ENCODE results near the gene MMP20. TPM values are rescaled to one million over a fixed set of nuclear protein-coding genes. Genes with fewer than 3 reads are reported as not detected.

MMP20 gene
- total RNA-seq, 2 donors from 2014 or later: not detected

GRCh38 chr11:102544594-102544993 is 80.5 kb downstream of the MMP20 start:
- no peak for TF ChIP-seq POLR2AphosphoS5 (IDR thresholded peaks at IDR 0.05)
- TF ChIP-seq CTCF (IDR thresholded peaks at IDR 0.05): no peak
- no peak for TF ChIP-seq POLR2A (IDR thresholded peaks at IDR 0.05)
- no peak overlapping the region for H3K27ac ChIP-seq
- intact Hi-C loops (cut with DNase I): no loop called here

DNA sequence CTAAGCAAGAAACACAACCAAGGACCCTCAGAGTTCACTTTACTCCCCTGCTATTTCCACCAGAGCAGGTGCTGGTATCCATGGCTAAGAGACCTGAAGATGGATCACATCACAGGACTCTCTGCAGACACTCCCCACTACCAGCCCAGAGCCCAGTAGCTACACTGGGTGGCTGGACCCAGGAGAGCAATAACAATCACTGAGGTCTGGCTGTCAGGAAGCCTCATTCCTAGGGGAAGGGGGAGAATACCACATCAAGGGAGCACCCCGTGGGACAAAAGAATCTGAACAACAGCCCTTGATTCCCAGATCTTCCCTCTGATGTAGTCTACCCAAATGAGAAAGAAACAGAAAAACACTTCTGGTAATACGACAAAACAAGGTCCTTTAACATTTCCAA is 85.6 kb downstream of the MMP20 start:
- no peak for DNase-seq (ENCODE audit: low spot score)
- Histone ChIP-seq H3K9me3 (no peaks in the 10 kb centered on the region), H3K4me1 (replicated peaks) (no peaks in the 10 kb centered on the region), H3K36me3 (no peaks in the 10 kb centered on the region), H3K27ac (no peak overlapping the region), H3K27me3 (replicated peaks; ENCODE audit: insufficient read depth) (peaks cover 2% of the 10 kb centered on the region), H3K4me3 (no peak overlapping the region)
- intact Hi-C loops (cut with DNase I): no loop called here
- 81% methylated on average over 2 of the region's 2 CpGs for WGBS
- TF ChIP-seq CTCF (IDR thresholded peaks at IDR 0.05) (no peak), POLR2AphosphoS5 (IDR thresholded peaks at IDR 0.05) (no peak), POLR2A (IDR thresholded peaks at IDR 0.05) (no peak)

More at GRCh38 chr11:102544594-102544993, 80.5 kb downstream of the MMP20 start:
- DNase-seq (ENCODE audit: low spot score): no peak
- H3K27me3 ChIP-seq (replicated peaks; ENCODE audit: insufficient read depth): no peaks in the 10 kb centered on the region
- WGBS: 91% methylated on average over 1 of the region's 1 CpG
- no peaks in the 10 kb centered on the region for H3K36me3 ChIP-seq
- H3K4me1 ChIP-seq (replicated peaks): no peaks in the 10 kb centered on the region
- H3K9me3 ChIP-seq: no peaks in the 10 kb centered on the region
- H3K4me3 ChIP-seq: no peak overlapping the region

DNA sequence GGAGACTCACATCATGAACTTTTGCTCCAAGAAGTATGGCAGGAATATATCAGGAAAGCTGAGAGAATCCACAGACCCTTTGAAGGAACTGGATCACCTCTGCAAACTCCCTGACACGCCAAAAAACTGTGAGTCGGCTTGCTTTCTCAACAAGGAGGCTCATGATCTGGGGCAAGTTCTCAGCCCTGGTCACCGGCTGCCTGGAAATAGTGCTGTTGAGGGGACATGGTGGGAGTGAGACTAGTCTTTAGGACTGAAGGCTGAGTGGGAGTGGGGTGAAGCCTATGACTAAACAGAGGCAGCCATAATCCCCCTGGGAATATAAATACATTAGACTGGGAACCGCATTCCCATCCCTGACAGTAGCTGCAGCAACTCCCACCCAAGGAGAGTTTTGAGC is 86.2 kb downstream of the MMP20 start:
- intact Hi-C loops (cut with DNase I): no loop called here
- TF ChIP-seq POLR2A (IDR thresholded peaks at IDR 0.05): no peak
- TF ChIP-seq POLR2AphosphoS5 (IDR thresholded peaks at IDR 0.05): no peak
- TF ChIP-seq CTCF (IDR thresholded peaks at IDR 0.05): no peak
- Histone ChIP-seq H3K27ac (no peak overlapping the region), H3K4me3 (no peak overlapping the region), H3K36me3 (no peaks in the 10 kb centered on the region), H3K4me1 (replicated peaks) (no peaks in the 10 kb centered on the region), H3K9me3 (no peaks in the 10 kb centered on the region), H3K27me3 (replicated peaks; ENCODE audit: insufficient read depth) (peaks cover 2% of the 10 kb centered on the region)
- DNase-seq (ENCODE audit: low spot score): no peak
- 87% methylated on average over 4 of the region's 4 CpGs for WGBS

DNA sequence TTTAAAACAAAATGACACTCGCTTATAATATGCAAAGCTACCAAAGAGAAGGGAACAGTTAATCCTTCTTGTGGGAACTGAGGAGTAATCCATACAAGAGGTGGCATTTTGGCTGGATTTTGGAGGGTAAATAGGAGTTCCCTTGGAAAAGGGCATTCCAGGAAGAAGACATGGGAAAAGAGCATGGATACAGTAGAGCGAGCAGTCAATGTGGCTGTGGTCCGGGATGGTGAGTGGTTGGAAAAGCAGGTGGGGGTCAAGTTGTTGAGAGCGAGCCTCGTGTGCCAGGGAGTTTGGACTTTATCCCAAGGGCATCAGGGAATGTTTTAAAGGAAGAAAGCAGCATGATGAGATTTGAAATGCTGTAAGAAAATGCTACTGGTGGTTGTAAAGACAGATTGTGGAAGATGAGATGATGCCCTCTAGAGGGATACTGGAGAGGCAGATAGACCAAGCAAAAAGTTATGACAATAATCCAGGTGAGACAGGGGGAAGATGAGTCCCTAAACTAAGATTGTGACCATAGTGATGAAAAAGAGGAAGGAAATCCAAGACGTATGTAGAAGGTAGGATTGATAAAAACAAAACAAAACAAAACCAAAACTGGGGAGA is 90.8 kb downstream of the MMP20 start:
- no peak for DNase-seq (ENCODE audit: low spot score)
- H3K4me1 ChIP-seq (replicated peaks): no peaks in the 10 kb centered on the region
- peaks cover 2% of the 10 kb centered on the region for H3K27me3 ChIP-seq (replicated peaks; ENCODE audit: insufficient read depth)
- no peak overlapping the region for H3K4me3 ChIP-seq
- 77% methylated on average over 6 of the region's 6 CpGs for WGBS
- no peak overlapping the region for H3K27ac ChIP-seq
- no peaks in the 10 kb centered on the region for H3K9me3 ChIP-seq
- intact Hi-C loops (cut with DNase I): no loop called here
- H3K36me3 ChIP-seq: no peaks in the 10 kb centered on the region
- TF ChIP-seq CTCF (IDR thresholded peaks at IDR 0.05): no peak
- no peak for TF ChIP-seq POLR2AphosphoS5 (IDR thresholded peaks at IDR 0.05)
- TF ChIP-seq POLR2A (IDR thresholded peaks at IDR 0.05): no peak

DNA sequence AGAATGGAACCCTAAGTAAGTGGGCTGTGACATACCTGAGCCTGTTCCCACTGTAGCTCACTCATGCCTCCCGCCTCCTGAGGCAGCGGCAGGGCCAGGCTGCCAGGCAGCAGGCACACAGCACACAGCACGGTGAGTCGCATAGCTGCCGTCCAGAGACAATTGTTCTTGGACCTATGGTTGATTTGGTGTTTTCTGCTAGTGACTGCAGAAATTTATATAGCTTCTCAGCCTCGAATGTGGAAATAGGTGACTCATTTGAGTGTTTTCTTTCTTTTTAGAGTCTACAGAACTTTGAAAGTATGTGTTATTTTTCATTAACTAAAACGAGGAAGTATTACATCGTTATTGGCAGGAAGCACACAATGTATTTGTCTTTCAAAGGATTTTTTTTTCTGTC is 94.6 kb downstream of the MMP20 start, which contains the start of gene MMP7:
TSS of gene MMP7 (minus strand) at position 190 of the 400 bp plus-strand sequence. CDS start at position 143, 47 bp downstream.
- H3K9me3 ChIP-seq: no peaks in the 10 kb centered on the region
- no peaks in the 10 kb centered on the region for H3K36me3 ChIP-seq
- H3K27ac ChIP-seq: no peak within 1 kb of the TSS
- TF ChIP-seq POLR2A (IDR thresholded peaks at IDR 0.05) (peak; percentile 45), CTCF (IDR thresholded peaks at IDR 0.05) (no peak)
- H3K27me3 ChIP-seq (replicated peaks; ENCODE audit: insufficient read depth): no peaks in the 10 kb centered on the region
- WGBS: 35% methylated on average over 8 of the region's 8 CpGs
- intact Hi-C loops (cut with DNase I): no loop called here
- no peak within 1 kb of the TSS for H3K4me3 ChIP-seq
- no peak for DNase-seq (ENCODE audit: low spot score)
- H3K4me1 ChIP-seq (replicated peaks): no peaks in the 10 kb centered on the region
